Endothelial cell of umbilical vein (primary cell): ENCODE data around the gene STAG1. TPM values are rescaled to one million over a fixed set of nuclear protein-coding genes. Genes with fewer than 3 reads are reported as not detected.

Source experiments
- BruUV-seq: library from RNA; stranded (reverse); fragments of 400-500 nt; replicated peaks from 2 replicates; lab custom pipeline; 2021; lab: Mats Ljungman, UMichigan
- CTCF ChIA-PET: fragments of 300-600, 350-600 bp; sonication (Branson Sonifier 250); formaldehyde crosslinking; loops from one replicate; lab custom pipeline; 2021; ENCODE audit warnings: antibody characterized with exemption, inconsistent platforms; lab: Charles Lee
- POLR2A ChIA-PET: fragments of 300-600, 350-600 bp; sonication (Branson Sonifier 250); formaldehyde crosslinking; loops from one replicate; lab custom pipeline; 2021; ENCODE audit warnings: antibody characterized with exemption, inconsistent platforms; lab: Charles Lee
- DNase-seq: peaks from one replicate; pipeline ENCODE4 v3.0.0-alpha.2; 2011; ENCODE audit warnings: low read depth, low spot score
- FAIRE-seq: peaks from 2 replicates; lab custom pipeline; 2011; peaks lifted over from hg19 to GRCh38; lab: Jason Lieb, UNC
- H2AFZ ChIP-seq: 2 replicates; pipeline ENCODE4 v1.6.0; 2012; ENCODE audit warnings: low read depth, low read length, control low read depth, inconsistent platforms
- H3K27ac ChIP-seq: 2 replicates; pipeline ENCODE4 v1.5.1; 2011; ENCODE audit warnings: low read depth, mild to moderate bottlenecking, control low read depth, low read length, moderate library complexity; ENCODE audit not compliant: insufficient read depth
- H3K27me3 ChIP-seq, 2 experiments: 2 replicates each; pipeline versions ENCODE4 v1.6.0 to v1.6.1; 2011; ENCODE audit warnings: low read length in 2 of 2, mixed read lengths in 1 of 2; ENCODE audit not compliant: control insufficient read depth in 2 of 2, insufficient read depth in 2 of 2
- H3K36me3 ChIP-seq, 2 experiments: 2 replicates in 1 of 2; 3 replicates in 1 of 2; pipeline ENCODE4 v1.5.1; 2011; ENCODE audit warnings: low read length in 2 of 2, mild to moderate bottlenecking in 1 of 2, moderate library complexity in 1 of 2; ENCODE audit not compliant: control insufficient read depth in 2 of 2, insufficient read depth in 2 of 2; ENCODE audit errors: extremely low read depth in 1 of 2
- H3K4me1 ChIP-seq: 3 replicates; pipeline ENCODE4 v1.5.1; 2011; ENCODE audit warnings: mild to moderate bottlenecking, low read length; ENCODE audit not compliant: control insufficient read depth, insufficient read depth; ENCODE audit errors: extremely low read depth
- H3K4me2 ChIP-seq: 2 replicates; pipeline ENCODE4 v1.6.1; 2011; ENCODE audit warnings: low read length, control low read depth, mixed read lengths; ENCODE audit not compliant: insufficient read depth
- H3K4me3 ChIP-seq, 3 experiments: fragments of 200-600 bp in 1 of 3; sonication (generic), shearing (Covaris generic) in 1 of 3; replicated peaks in 1 of 3; 2 replicates each; pipeline ENCODE4 v1.5.1; 2011 to 2016; ENCODE audit warnings: control low read depth in 3 of 3, low read length in 3 of 3, mild to moderate bottlenecking in 2 of 3, inconsistent platforms in 1 of 3, low read depth in 1 of 3, moderate library complexity in 1 of 3; ENCODE audit not compliant: insufficient read depth in 1 of 3
- H3K79me2 ChIP-seq: 2 replicates; pipeline ENCODE4 v1.6.0; 2012; ENCODE audit warnings: low read length, inconsistent platforms; ENCODE audit not compliant: control insufficient read depth, insufficient read depth
- H3K9ac ChIP-seq: replicated peaks from 2 replicates; pipeline ENCODE3; 2011; ENCODE audit warnings: low read length, control low read depth; ENCODE audit not compliant: insufficient read depth; ENCODE audit errors: extremely low read depth
- H3K9me1 ChIP-seq: replicated peaks from 3 replicates; pipeline ENCODE4 v1.6.0; 2011; ENCODE audit warnings: mild to moderate bottlenecking, low read length; ENCODE audit not compliant: control insufficient read depth, insufficient read depth; ENCODE audit errors: extremely low read depth
- H3K9me3 ChIP-seq: replicated peaks from 2 replicates; pipeline ENCODE4 v1.5.1; 2012; ENCODE audit warnings: low read length, inconsistent platforms; ENCODE audit not compliant: control insufficient read depth, insufficient read depth
- H4K20me1 ChIP-seq: replicated peaks from 2 replicates; pipeline ENCODE3; 2011; ENCODE audit warnings: mild to moderate bottlenecking, low read length; ENCODE audit not compliant: control insufficient read depth, insufficient read depth; ENCODE audit errors: extremely low read depth
- FOS ChIP-seq: IDR thresholded peaks from 2 replicates; pipeline ENCODE4 v1.6.1; 2011; ENCODE audit warnings: mild to moderate bottlenecking, low read length, moderate library complexity, borderline replicate concordance; ENCODE audit not compliant: insufficient read depth
- JUN ChIP-seq: IDR thresholded peaks from 2 replicates; pipeline ENCODE4 v1.6.1; 2011; ENCODE audit warnings: borderline replicate concordance, low read depth; ENCODE audit not compliant: insufficient read length, insufficient read depth
- MYC ChIP-seq: IDR thresholded peaks from one replicate; pipeline ENCODE4 v1.6.1; 2011; ENCODE audit warnings: mild to moderate bottlenecking, low read depth, low read length
- dilution Hi-C: fragments of 300-500 bp; cut with MboI; formaldehyde crosslinking; loops from one replicate; pipeline ENCODE4 v1.15.0; 2019; ENCODE audit warnings: low sequenced_read_pairs; ENCODE audit not compliant: extremely low pct_ligation_motif_present
- intact Hi-C: fragments of 100-400 bp; cut with micrococcal nuclease; formaldehyde crosslinking; loops from one replicate; pipeline ENCODE4 v1.10.0; 2022
- polyA plus RNA-seq, 4 experiments: library from polyadenylated mRNA; depleted of rRNA in 3 of 4; stranded (reverse) in 3 of 4; unstranded in 1 of 4; fragments of >200 nt; gene quantifications; 2 replicates each; pipeline versions ENCODE4 v1.2.1 to v1.2.3, GENCODE V29; 2011 to 2012; ENCODE audit warnings: missing spikeins in 1 of 4
- total RNA-seq: library from RNA; stranded (reverse); gene quantifications from 2 replicates; pipeline ENCODE4 v1.2.3, GENCODE V29; 2021
- TF ChIP-seq, protein P1 (sequence below): IDR thresholded peaks from 2 replicates; pipeline ENCODE4 v1.6.1; 2011; ENCODE audit not compliant: insufficient read depth, insufficient read length

Gene STAG1
- total and polyA plus RNA-seq, 2 donors (not counting 3 experiments of a cell fraction or from before 2014, with no cell fraction given): 7.4 to 42.1 TPM

DNA sequence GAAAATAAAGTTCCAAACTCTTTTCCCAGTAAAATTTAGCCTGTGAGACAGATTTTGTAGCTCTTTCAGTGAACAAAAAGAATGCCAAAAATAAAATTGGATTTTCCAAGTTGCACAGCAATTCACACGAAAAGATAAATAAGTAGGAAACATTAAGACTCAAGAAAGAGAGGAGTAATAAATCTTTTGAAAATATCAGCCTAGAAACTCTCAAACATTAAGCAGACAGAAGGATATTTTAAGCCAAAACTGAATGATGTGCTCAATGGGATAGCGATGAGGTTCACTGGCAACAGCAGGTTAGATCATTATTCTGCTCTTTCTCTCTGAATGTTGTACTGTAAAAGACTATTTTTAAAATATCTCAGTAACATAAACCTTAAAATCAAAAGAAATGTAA, 115.0 kb downstream of the STAG1 start:
- DNase-seq (no peak), FAIRE-seq (no peak)
- H3K36me3 ChIP-seq: no peaks in the 10 kb centered on the region
- H3K4me2 ChIP-seq: no peak overlapping the region
- POLR2A ChIA-PET: interaction anchor here (0.7 kb wide), 1 partner anchor 443 kb away, joined by 5 read pairs; no protein-coding TSS in a partner anchor
- H3K4me3 ChIP-seq: no peak overlapping the region
- BruUV-seq: no TSS peak
- no peaks in the 10 kb centered on the region for H3K9me3 ChIP-seq
- H3K9me1 ChIP-seq: no peaks in the 10 kb centered on the region
- CTCF ChIA-PET: interaction anchor here (0.8 to 2.0 kb wide), 6 partner anchors 10 to 376 kb away, joined by 3 to 4 read pairs (median 3); no protein-coding TSS in a partner anchor
- no peak overlapping the region for H2AFZ ChIP-seq
- H4K20me1 ChIP-seq: peaks cover 4% of the 10 kb centered on the region
- intact Hi-C loops (no loop called here), dilution Hi-C loops (no loop called here)
- no peaks in the 10 kb centered on the region for H3K4me1 ChIP-seq
- TF ChIP-seq JUN (no peak), FOS (no peak)
- TF ChIP-seq, protein P1, sequence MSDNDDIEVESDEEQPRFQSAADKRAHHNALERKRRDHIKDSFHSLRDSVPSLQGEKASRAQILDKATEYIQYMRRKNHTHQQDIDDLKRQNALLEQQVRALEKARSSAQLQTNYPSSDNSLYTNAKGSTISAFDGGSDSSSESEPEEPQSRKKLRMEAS: no peak
- H3K27me3 ChIP-seq: no peaks in the 10 kb centered on the region
- H3K27ac ChIP-seq: no peak overlapping the region
- peaks cover 59% of the 10 kb centered on the region for H3K79me2 ChIP-seq
- no peak overlapping the region for H3K9ac ChIP-seq

DNA sequence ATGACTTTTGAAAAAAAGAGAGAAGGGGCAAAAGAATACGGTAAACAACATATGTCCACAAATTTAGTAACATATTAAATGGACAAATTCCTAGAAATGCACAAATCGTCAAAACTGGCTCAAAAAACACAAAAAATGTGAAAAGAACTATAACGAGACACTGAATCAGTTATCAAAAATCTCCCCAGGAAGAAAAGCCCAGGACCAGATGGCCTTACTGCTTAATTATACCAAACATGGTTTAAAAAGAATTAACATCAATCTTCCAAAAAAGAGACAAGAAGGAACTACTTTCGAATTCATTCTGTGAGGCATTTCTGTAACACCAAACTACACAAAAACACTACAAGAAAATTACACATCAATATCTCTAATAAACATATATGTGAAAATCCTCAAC, 117.4 kb downstream of the STAG1 start:
- DNase-seq (no peak), FAIRE-seq (no peak)
- Histone ChIP-seq H3K9me1 (no peaks in the 10 kb centered on the region), H3K4me1 (no peaks in the 10 kb centered on the region), H4K20me1 (peaks cover 7% of the 10 kb centered on the region), H3K4me2 (no peak overlapping the region), H3K9me3 (no peaks in the 10 kb centered on the region), H3K79me2 (peaks cover 58% of the 10 kb centered on the region), H2AFZ (no peak overlapping the region), H3K9ac (no peak overlapping the region), H3K27me3 (no peaks in the 10 kb centered on the region), H3K36me3 (no peaks in the 10 kb centered on the region), H3K4me3 (no peak overlapping the region), H3K27ac (no peak overlapping the region)
- no peak for TF ChIP-seq MYC
- intact Hi-C loops (no loop called here), dilution Hi-C loops (no loop called here)
- no TSS peak for BruUV-seq
- CTCF ChIA-PET: interaction anchor here (0.5 to 1.7 kb wide), 4 partner anchors 10 to 244 kb away, joined by 3 to 6 read pairs (median 3); partner anchors contain the start of gene STAG1
- POLR2A ChIA-PET: no interaction called here
